HG02943 (cell line): ENCODE results near the gene BTBD17.

Experiments
- ATAC-seq: cut with Tn5 transposase; IDR thresholded peaks from one replicate; pipeline ENCODE4 v1.9.1; 2021; ENCODE audit warnings: mild to moderate bottlenecking, low read depth, moderate library complexity; ENCODE audit not compliant: unreplicated experiment

BTBD17 gene

DNA sequence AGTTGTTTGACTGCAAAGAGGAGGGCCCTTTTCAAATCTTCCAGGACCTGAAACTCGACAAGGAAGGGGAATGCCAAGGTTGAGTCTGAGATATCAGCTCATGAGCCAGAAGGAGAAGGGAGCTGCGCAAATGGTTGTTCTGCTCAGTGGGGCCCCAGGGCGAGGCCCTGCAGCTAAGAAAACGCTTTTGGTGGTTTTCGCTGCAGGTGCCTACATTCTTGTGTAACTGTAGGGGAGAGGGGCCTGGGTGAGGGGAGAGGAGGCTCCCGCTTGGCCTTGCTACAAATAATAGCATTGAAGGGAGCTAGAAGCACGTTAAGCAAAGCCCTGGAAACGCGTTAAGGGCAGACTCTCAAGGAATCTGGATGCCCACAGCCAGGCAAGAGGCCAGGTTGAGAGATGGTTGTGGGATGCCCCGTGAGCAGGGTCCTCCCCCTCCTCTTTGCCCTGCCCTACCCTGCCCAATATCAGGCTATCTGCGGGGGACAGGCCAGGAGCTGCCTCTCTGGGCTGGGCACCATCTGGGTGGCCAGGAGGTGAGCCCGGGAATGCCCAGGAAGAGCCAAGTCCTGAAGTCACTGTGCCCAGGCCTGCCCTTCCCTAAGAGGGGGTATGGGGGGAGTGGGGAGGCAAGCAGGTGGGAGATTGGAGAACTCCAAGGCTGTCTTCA lies 27.6 kb upstream of the BTBD17 start:
- no peak for ATAC-seq

GRCh38 chr17:74387365-74388218 lies 25.9 kb upstream of the BTBD17 start:
- no peak for ATAC-seq

- no peak for ATAC-seq
These were observed 24.7 kb upstream of the BTBD17 start for GRCh38 chr17:74386386-74386785.

GRCh38 chr17:74385201-74385600 lies 23.5 kb upstream of the BTBD17 start:
- ATAC-seq, result no peak

- ATAC-seq, result no peak
These were observed 21.5 kb upstream of the BTBD17 start for GRCh38 chr17:74383141-74383540.

DNA sequence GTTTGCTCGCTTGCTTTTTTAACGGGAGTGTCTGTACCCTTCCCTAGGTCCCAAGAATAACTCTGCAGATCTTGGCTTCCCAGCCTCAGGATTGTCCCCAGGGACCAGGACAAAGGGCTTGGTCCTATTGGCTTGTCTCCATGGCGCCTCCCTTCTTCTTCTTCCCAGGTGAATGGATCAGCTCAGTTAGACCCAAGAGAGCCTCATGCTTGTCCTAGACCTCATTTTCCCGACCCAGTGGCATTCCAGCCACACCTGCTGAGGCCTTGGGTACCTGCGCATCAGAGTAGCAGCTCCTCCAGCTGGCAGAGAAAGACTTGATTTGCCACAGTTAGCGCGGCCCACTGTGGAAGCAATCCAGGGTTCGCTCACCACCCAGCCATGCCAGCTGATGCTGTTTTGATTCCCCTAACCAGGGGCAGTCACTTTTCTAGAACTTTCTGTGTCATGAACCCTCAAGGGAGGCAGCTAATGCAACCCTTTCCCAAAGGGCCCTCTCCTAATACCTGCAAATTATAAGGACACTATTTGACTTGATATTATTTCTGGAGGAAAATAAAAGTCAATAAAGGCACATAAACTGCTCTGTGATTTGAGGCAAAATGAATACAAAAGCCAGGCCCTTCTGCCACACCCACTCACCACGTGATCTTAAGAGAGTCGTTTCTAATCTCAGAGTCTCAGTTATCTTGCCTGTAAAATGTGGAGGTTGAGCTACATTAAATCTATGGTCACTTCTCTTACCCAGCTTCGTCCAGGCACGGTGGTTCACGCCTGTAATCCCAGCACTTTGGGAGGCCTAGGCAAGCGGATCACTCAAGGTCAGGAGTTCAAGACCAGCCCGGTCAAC lies 19.5 kb upstream of the BTBD17 start:
- no peak for ATAC-seq

- ATAC-seq, result no peak
These were observed 18.7 kb upstream of the BTBD17 start for GRCh38 chr17:74380086-74380958.

DNA sequence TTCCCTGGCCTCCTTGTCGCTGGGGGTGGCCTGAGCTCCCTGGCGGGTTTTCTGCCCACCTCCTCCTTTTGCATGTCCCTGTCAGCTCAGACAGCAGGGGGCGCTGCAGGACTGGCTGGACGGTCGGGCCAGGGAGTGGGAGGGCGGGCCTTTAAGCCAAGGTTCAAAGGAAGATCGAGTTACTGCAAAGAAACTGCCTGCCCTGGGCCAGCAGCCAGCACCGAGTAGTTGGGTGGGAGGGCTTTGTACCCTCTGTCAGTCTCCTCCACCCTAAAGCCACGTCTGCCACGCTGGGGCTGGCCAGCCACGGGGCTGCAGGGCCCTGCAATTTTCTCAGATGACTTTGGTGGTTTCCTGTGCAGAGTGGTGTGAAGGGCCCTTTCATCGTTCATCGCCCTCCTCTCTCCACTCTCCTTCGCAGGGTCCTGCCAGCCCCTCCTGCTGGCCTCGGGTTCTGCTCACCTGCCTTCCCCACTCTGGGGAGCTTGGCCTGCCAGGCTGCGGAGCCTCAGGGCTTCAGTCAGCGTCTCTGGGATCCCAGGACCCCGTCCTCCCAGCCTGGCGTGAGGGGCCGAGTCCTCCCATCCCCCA lies 17.9 kb upstream of the BTBD17 start:
- no peak for ATAC-seq

GRCh38 chr17:74374858-74375257 lies 13.2 kb upstream of the BTBD17 start:
- ATAC-seq, result no peak

GRCh38 chr17:74373838-74374606 lies 12.4 kb upstream of the BTBD17 start:
- ATAC-seq, result no peak

- no peak for ATAC-seq
These were observed 10.8 kb upstream of the BTBD17 start for GRCh38 chr17:74372426-74372825.

DNA sequence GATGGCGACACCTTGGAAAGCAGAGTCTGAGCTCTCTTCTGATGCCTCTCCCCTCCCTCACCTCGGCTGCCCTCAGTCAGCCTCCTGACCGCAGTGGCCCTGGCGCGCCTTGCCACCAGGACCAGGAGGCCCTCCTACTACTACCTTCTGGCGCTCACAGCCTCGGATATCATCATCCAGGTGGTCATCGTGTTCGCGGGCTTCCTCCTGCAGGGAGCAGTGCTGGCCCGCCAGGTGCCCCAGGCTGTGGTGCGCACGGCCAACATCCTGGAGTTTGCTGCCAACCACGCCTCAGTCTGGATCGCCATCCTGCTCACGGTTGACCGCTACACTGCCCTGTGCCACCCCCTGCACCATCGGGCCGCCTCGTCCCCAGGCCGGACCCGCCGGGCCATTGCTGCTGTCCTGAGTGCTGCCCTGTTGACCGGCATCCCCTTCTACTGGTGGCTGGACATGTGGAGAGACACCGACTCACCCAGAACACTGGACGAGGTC lies 10.0 kb upstream of the BTBD17 start:
- no peak for ATAC-seq

DNA sequence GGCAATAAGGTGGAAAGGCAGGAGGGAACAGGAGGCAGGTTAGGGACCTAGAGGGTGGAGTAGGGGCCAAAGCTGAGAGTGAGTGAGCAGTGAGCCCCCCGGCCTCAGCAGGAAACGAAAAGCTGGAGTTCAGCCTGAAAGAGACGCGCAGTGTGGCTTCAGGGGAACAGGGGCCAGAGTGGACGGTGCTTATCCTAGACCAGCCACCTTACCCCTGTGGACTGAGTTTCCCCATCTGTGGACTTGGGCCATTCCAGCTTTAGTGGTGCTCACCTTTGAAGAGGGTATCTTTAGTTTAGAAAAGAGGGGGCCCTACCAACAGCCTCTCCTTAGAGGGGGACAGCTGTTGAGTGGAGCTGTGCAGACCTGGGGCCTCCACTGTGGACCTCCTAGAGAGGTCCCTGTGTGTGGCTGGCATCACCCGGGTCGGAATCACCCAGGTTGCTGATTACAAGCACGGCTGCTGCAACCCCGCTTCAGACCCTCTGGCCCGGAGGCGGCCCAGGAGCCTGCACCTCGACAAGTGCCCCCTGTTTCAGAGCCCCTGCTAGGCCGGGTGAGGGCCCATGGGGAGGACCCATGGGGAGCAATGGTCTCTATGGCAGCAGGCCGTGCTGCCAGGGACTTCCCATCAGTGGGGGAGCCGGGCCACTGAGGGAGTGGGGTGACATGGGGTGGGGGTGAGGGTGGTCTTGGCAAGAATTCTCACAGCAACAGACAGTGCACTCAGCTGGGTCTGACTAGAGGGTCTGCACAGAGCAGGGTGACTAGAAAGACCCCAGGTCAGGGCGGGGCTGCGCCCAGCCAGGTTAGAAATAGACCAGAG lies 8.2 kb upstream of the BTBD17 start:
- no peak for ATAC-seq

DNA sequence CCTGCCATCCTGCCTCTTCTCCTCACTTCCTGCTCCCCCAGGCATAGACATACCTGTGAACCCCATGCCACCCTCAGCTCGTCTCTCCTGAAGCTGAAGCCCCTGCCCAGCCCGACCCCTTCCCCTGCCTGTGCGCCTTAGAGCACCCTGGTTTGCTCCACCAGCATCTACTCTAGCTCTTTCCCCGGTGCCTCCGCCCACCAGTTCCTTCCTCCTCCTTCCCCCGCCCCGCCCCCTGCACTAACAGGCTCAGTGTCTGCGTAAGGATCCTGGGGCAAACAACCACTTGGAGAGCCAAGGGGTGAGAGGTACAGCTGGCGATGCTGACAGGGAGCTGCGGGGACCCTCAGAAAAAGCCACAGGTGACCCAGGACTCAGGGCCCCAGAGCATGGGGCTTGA lies 7.6 kb upstream of the BTBD17 start:
- ATAC-seq, result no peak

DNA sequence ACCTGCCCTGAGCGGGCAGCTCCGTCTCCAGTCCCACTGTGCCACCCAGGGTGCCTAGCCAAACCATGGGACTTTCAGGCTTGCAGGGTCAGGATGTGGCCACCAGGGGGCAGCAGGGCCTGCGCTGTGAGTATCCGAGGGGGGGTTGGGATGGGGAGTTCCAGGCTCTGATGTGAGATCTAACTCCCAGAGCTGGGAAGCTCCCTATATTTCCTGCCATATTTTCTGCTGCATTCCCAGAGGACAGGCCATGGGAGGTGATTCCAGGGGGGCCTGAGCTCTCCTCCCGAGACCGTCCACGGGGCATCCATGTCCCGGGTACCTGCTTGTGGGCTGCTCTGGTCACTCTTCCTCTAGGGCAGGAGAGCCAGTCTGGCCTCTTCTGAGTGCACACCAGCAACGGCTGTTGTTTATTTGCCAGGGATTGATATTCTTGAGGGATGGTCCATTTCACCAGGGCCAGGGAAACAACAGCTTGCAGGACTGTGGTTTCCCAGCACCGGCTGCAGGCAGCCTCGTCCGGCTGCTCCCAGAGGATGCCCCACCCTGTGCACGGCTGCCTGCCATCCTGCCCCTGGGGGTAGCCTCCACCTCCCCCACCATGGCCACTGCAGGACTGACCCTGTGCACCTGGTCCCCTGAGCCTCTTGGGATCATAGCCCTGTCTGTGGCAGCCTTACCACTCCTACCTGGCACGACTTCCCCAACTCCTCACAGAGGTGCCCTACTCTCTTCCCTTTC lies 6.8 kb upstream of the BTBD17 start:
- ATAC-seq, result no peak

- no peak for ATAC-seq
These were observed 5.5 kb upstream of the BTBD17 start, which contains the start of gene GPR142 for GRCh38 chr17:74367206-74367605. Gene GPR142, plus strand, starts transcription at chr17:74367506. Its CDS starts 2,035 bp downstream, at chr17:74369541.

GRCh38 chr17:74362810-74363498 lies 1.3 kb upstream of the BTBD17 start:
- ATAC-seq, result no peak
